HepG2 (cell line): Measurements from ENCODE around the gene SLC28A1. TPM values are rescaled to one million over a fixed set of nuclear protein-coding genes. Genes with fewer than 3 reads are reported as not detected.

Experiments used
- ATAC-seq: fragments of 200-7000 bp; cut with Tn5 transposase; 3 replicates; pipeline ENCODE4 v1.9.1; 2020; ENCODE audit warnings: mild to moderate bottlenecking, moderate library complexity
- BruUV-seq: library from RNA; stranded (reverse); fragments of 400-500 nt; replicated peaks from 2 replicates; lab custom pipeline; 2021; lab: Mats Ljungman, UMichigan
- CTCF ChIA-PET: fragments of 300-600 bp; formaldehyde crosslinking; extraction: SDS; loops from one replicate; lab custom pipeline; 2021; ENCODE audit warnings: low total read pairs, inconsistent platforms, low intra/inter-chr PET ratio; lab: Yijun Ruan, JAX
- POLR2A ChIA-PET: fragments of 350-600 bp; sonication (Branson Sonifier 250); formaldehyde crosslinking; loops from one replicate; lab custom pipeline; 2020; ENCODE audit warnings: antibody characterized with exemption, inconsistent platforms; lab: Yijun Ruan, JAX
- DNase-seq: peaks from one replicate; pipeline ENCODE4 v3.0.0-alpha.2; 2015; ENCODE audit warnings: low spot score
- FAIRE-seq: peaks from 3 replicates; lab custom pipeline; 2011; peaks lifted over from hg19 to GRCh38; lab: Jason Lieb, UNC
- H2AFZ ChIP-seq: one replicate; pipeline ENCODE4 v1.6.1; 2011; ENCODE audit warnings: low read length, inconsistent platforms
- H3K27ac ChIP-seq: fragments of 300-600 bp; 3 replicates; pipeline ENCODE4 v1.8.0; 2011; ENCODE audit warnings: mixed run types, mild to moderate bottlenecking, mixed read lengths, low read length, inconsistent platforms; ENCODE audit not compliant: insufficient read depth; ENCODE audit errors: extremely low read length
- H3K27me3 ChIP-seq, 2 experiments: fragments of 200-600 bp in 1 of 2; 2 replicates in 1 of 2; 3 replicates in 1 of 2; pipeline versions ENCODE4 v1.6.0 to v1.8.0; 2011; ENCODE audit warnings: low read length in 2 of 2, mild to moderate bottlenecking in 2 of 2, moderate library complexity in 2 of 2, inconsistent platforms in 1 of 2; ENCODE audit not compliant: insufficient read depth in 2 of 2, control insufficient read depth in 1 of 2
- H3K36me3 ChIP-seq, 2 experiments: fragments of 200-600 bp in 1 of 2; replicated peaks in 1 of 2; 2 replicates in 1 of 2; 3 replicates in 1 of 2; pipeline versions ENCODE4 v1.5.1 to v1.8.0; 2011; ENCODE audit warnings: low read length in 2 of 2, inconsistent platforms in 1 of 2; ENCODE audit not compliant: insufficient read depth in 2 of 2, control insufficient read depth in 1 of 2
- H3K4me1 ChIP-seq: 2 replicates; pipeline ENCODE4 v1.5.1; 2012; ENCODE audit warnings: low read length, inconsistent platforms; ENCODE audit not compliant: insufficient read depth
- H3K4me2 ChIP-seq: 2 replicates; pipeline ENCODE4 v1.6.0; 2011; ENCODE audit warnings: low read depth, low read length, inconsistent platforms
- H3K4me3 ChIP-seq, 3 experiments: fragments of 200-600 bp in 1 of 3; sonication (generic), shearing (Covaris generic) in 1 of 3; replicated peaks in 1 of 3; 2 replicates each; pipeline ENCODE4 v1.5.1; 2011 to 2016; ENCODE audit warnings: low read length in 3 of 3, inconsistent platforms in 2 of 3, low read depth in 2 of 3, mild to moderate bottlenecking in 2 of 3, control low read depth in 1 of 3, mixed read lengths in 1 of 3; ENCODE audit not compliant: insufficient read depth in 1 of 3
- H3K79me2 ChIP-seq: one replicate; pipeline ENCODE4 v1.6.1; 2011; ENCODE audit warnings: low read length, inconsistent platforms; ENCODE audit not compliant: insufficient read depth
- H3K9ac ChIP-seq: 2 replicates; pipeline ENCODE4 v1.6.0; 2011; ENCODE audit warnings: mild to moderate bottlenecking, low read depth, low read length, inconsistent platforms; ENCODE audit not compliant: insufficient read depth
- H3K9me3 ChIP-seq: 2 replicates; pipeline ENCODE4 v1.5.1; 2012; ENCODE audit warnings: mild to moderate bottlenecking, low read length
- H4K20me1 ChIP-seq: 2 replicates; pipeline ENCODE4 v1.6.0; 2011; ENCODE audit warnings: inconsistent platforms, mild to moderate bottlenecking, low read length, moderate library complexity; ENCODE audit not compliant: insufficient read depth
- KLF15 ChIP-seq: sonication (generic); formaldehyde crosslinking; IDR thresholded peaks from 2 replicates; pipeline ENCODE4 v1.8.1; 2023; ENCODE audit warnings: borderline replicate concordance, mild to moderate bottlenecking, inconsistent platforms, missing genetic modification reagents, mixed read lengths
- MIER3 ChIP-seq: IDR thresholded peaks from 2 replicates; pipeline ENCODE4 v1.6.1; 2016; ENCODE audit warnings: missing compliant biosample characterization, borderline replicate concordance
- NFRKB ChIP-seq: fragments of 450-650 bp; IDR thresholded peaks from 2 replicates; pipeline ENCODE4 v1.6.1; 2017
- ZKSCAN1 ChIP-seq: fragments of 150-350 bp; IDR thresholded peaks from 2 replicates; pipeline ENCODE4 v1.6.1; 2014; ENCODE audit warnings: low read length
- WGBS: methylation state at CpG from one replicate; pipeline ENCODE4 v1.1.6; 2017; ENCODE audit warnings: low lambda C conversion rate; 5-methylcytosine and 5-hydroxymethylcytosine counted together
- in situ Hi-C: cut with HindIII; loops from 2 replicates; pipeline ENCODE4 v1.10.0; 2017; ENCODE audit warnings: low pct_unique_long_range_greater_than_20kb; ENCODE audit not compliant: extremely low pct_ligation_motif_present
- intact Hi-C: fragments of 100-400 bp; cut with micrococcal nuclease; formaldehyde crosslinking; loops from one replicate; pipeline ENCODE4 v1.10.0; 2022; ENCODE audit not compliant: unreplicated experiment
- polyA plus RNA-seq, 8 experiments: library from polyadenylated mRNA; depleted of rRNA in 3 of 8; stranded (reverse) in 7 of 8; unstranded in 1 of 8; fragments of >200 nt; fragmentation: Illumina TruSeq in 4 of 8; extraction: Trizol in 4 of 8; gene quantifications; 2 replicates each; pipeline versions ENCODE4 v1.2.1 to v1.2.3, GENCODE V29; 2011 to 2016; ENCODE audit warnings: low read depth in 4 of 8, missing spikeins in 1 of 8, mixed read lengths in 1 of 8; ENCODE audit not compliant: insufficient read depth in 1 of 8
- total RNA-seq, 5 experiments: library from RNA; depleted of rRNA; stranded (reverse); fragments of >200 nt; fragmentation: Illumina TruSeq; extraction: Trizol; gene quantifications; 2 replicates each; pipeline ENCODE4 v1.2.3, GENCODE V29; 2016; ENCODE audit warnings: low read depth in 1 of 5
- TF ChIP-seq, protein P1 (sequence below): sonication (generic); formaldehyde crosslinking; IDR thresholded peaks from 2 replicates; pipeline ENCODE4 v1.4.0; 2020; ENCODE audit warnings: missing genetic modification reagents
- TF ChIP-seq, protein P2 (sequence below): sonication (generic); formaldehyde crosslinking; IDR thresholded peaks from 2 replicates; pipeline ENCODE4 v1.8.1; 2023; ENCODE audit warnings: mild to moderate bottlenecking, missing genetic modification reagents, borderline replicate concordance
- TF ChIP-seq, protein P3 (sequence below): sonication (generic); formaldehyde crosslinking; IDR thresholded peaks from 2 replicates; pipeline ENCODE4 v1.4.0; 2020; ENCODE audit warnings: mild to moderate bottlenecking, missing genetic modification reagents
- TF ChIP-seq, protein P4 (sequence below): sonication (generic); formaldehyde crosslinking; IDR thresholded peaks from 2 replicates; pipeline ENCODE4 v1.8.0; 2022; ENCODE audit warnings: mild to moderate bottlenecking, missing genetic modification reagents, borderline replicate concordance

Gene SLC28A1
- total and polyA plus RNA-seq, 2 of the 13 experiments (the other 11 are each of a cell fraction or from before 2014, with no cell fraction given) = 0.31 to 5.8 TPM

DNA sequence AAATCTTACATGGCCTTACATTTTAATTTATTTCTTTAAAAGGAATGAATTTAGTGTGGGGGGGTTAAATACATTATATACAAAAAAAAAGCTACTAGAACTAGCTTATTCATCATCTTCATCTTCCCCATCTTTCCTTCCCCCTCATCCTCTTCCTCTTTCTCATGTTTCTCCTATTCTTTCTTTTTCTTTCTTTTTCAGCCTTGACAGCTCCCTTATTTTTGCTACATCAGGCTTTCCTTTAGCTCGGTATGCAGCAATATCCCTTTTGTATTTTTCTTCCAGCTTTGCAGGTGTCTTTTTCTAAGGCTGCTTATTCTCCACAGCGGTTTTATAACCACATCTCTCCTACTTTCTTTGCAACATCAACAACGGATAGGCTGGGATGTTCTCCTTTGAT, 55.9 kb downstream of the SLC28A1 start:
- no peaks in the 10 kb centered on the region for H3K79me2 ChIP-seq
- no peak overlapping the region for H3K9ac ChIP-seq
- FAIRE-seq (no peak), ATAC-seq (no peak), DNase-seq (no peak)
- no TSS peak for BruUV-seq
- H3K4me2 ChIP-seq = no peak overlapping the region
- H3K9me3 ChIP-seq = no peaks in the 10 kb centered on the region
- no peak overlapping the region for H3K4me3 ChIP-seq
- H3K4me1 ChIP-seq = peaks cover 8% of the 10 kb centered on the region
- no peak overlapping the region for H3K27ac ChIP-seq
- intact Hi-C loops = no loop called here
- no peaks in the 10 kb centered on the region for H3K27me3 ChIP-seq
- H4K20me1 ChIP-seq = no peaks in the 10 kb centered on the region
- ChIA-PET CTCF (no interaction called here), POLR2A (no interaction called here)
- in situ Hi-C loops = no loop called here
- 58% methylated on average over 3 of the region's 3 CpGs for WGBS
- H2AFZ ChIP-seq = no peak overlapping the region
- H3K36me3 ChIP-seq = no peaks in the 10 kb centered on the region
- TF ChIP-seq ZKSCAN1 (no peak), KLF15 (CRISPR knock-in tag) (no peak), MIER3 (no peak), NFRKB (no peak)
- TF ChIP-seq, protein P1, sequence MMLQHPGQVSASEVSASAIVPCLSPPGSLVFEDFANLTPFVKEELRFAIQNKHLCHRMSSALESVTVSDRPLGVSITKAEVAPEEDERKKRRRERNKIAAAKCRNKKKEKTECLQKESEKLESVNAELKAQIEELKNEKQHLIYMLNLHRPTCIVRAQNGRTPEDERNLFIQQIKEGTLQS = no peak
- TF ChIP-seq, protein P2, sequence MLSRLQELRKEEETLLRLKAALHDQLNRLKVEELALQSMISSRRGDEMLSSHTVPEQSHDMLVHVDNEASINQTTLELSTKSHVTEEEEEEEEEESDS = no peak
- TF ChIP-seq, protein P3, sequence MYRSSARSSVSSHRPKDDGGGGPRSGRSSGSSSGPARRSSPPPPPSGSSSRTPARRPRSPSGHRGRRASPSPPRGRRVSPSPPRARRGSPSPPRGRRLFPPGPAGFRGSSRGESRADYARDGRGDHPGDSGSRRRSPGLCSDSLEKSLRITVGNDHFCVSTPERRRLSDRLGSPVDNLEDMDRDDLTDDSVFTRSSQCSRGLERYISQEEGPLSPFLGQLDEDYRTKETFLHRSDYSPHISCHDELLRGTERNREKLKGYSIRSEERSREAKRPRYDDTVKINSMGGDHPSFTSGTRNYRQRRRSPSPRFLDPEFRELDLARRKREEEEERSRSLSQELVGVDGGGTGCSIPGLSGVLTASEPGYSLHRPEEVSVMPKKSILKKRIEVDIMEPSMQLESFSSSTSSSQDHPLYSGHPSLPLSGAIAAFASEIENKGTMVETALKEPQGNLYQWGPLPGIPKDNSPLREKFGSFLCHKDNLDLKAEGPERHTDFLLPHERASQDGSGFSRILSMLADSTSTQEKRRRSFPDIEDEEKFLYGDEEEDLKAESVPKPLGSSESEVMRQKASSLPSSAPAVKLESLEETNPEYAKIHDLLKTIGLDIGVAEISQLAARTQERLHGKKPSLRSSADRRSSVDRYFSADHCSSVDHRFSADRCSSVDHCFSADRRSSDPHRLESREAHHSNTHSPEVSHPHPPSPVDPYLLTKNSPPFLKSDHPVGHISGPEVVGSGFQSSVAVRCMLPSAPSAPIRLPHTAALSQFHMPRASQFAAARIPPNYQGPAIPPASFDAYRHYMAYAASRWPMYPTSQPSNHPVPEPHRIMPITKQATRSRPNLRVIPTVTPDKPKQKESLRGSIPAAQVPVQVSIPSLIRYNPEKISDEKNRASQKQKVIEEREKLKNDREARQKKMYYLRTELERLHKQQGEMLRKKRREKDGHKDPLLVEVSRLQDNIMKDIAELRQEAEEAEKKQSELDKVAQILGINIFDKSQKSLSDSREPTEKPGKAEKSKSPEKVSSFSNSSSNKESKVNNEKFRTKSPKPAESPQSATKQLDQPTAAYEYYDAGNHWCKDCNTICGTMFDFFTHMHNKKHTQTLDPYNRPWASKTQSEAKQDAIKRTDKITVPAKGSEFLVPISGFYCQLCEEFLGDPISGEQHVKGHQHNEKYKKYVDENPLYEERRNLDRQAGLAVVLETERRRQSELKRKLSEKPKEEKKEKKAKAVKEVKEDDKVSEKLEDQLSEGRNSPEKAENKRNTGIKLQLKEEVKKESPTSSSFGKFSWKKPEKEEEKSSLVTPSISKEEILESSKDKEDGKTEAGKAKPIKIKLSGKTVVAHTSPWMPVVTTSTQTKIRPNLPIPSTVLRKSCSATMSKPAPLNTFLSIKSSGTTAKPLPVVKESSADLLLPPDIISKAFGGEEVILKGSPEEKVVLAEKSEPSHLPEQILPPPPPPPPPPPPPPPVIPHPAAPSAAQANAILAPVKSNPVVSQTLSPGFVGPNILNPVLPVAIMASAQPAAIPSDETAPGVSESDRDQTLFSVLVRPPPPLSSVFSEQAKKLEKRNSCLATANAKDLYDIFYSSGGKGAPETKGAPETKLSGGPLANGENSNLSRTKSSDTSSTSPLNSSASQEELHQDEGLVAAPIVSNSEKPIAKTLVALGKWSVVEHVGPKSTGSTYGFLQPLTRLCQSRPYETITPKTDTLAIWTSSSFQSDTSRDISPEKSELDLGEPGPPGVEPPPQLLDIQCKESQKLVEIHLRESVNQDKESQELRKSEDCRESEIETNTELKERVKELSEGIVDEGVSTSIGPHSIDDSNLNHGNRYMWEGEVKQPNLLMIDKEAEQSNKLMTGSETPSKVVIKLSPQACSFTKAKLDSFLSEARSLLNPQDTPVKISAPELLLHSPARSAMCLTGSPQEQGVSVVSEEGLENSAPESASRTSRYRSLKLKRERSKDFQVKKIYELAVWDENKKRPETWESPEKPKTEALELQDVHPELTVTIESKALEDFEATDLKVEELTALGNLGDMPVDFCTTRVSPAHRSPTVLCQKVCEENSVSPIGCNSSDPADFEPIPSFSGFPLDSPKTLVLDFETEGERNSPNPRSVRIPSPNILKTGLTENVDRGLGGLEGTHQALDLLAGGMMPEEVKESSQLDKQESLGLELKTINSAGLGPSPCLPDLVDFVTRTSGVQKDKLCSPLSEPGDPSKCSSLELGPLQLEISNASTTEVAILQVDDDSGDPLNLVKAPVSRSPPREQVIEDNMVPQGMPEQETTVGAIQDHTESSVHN (CRISPR knock-in tag) = no peak
- TF ChIP-seq, protein P4, sequence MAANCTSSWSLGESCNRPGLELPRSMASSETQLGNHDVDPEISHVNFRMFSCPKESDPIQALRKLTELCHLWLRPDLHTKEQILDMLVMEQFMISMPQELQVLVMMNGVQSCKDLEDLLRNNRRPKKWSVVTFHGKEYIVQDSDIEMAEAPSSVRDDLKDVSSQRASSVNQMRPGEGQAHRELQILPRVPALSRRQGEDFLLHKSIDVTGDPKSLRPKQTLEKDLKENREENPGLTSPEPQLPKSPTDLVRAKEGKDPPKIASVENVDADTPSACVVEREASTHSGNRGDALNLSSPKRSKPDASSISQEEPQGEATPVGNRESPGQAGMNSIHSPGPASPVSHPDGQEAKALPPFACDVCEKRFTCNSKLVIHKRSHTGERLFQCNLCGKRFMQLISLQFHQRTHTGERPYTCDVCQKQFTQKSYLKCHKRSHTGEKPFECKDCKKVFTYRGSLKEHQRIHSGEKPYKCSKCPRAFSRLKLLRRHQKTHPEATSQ (CRISPR knock-in tag) = no peak
